ENCODE measurements around the gene CLASP1. TPM values are rescaled to one million over a fixed set of nuclear protein-coding genes. Genes with fewer than 3 reads are reported as not detected.

CLASP1 gene
- total RNA-seq, 2 experiments from 2014 or later = 60.3 to 61.4 TPM

- TF ChIP-seq CTCF (IDR thresholded peaks at IDR 0.05) = no peak
- no peak overlapping the region for H3K4me3 Mint-ChIP-seq
- H3K36me3 Mint-ChIP-seq (ENCODE audit: low read depth) = peaks cover under 1% of the 10 kb centered on the region
- no peak for DNase-seq
- no peak for ATAC-seq
- H3K27me3 Mint-ChIP-seq = no peaks in the 10 kb centered on the region
- ChIA-PET CTCF (no interaction called here), POLR2A (no interaction called here)
- intact Hi-C loops (cut with micrococcal nuclease) = no loop called here
- H3K27ac Mint-ChIP-seq = no peak overlapping the region
- no peaks in the 10 kb centered on the region for H3K9me3 Mint-ChIP-seq
- H3K4me1 Mint-ChIP-seq (ENCODE audit: low read depth) = peaks cover 22% of the 10 kb centered on the region
Measured at GRCh38 chr2:121486191-121486790, 163.0 kb downstream of the CLASP1 start.

- no peaks in the 10 kb centered on the region for H3K27me3 Mint-ChIP-seq
- no peak overlapping the region for H3K4me3 Mint-ChIP-seq
- no peak for TF ChIP-seq CTCF (IDR thresholded peaks at IDR 0.05)
- CTCF ChIA-PET = no interaction called here
- intact Hi-C loops (cut with micrococcal nuclease) = no loop called here
- DNase-seq = no peak
- POLR2A ChIA-PET = interaction anchor here (0.6 kb wide), 1 partner anchor 75 kb away, joined by 4 read pairs; no protein-coding TSS in a partner anchor
- H3K36me3 Mint-ChIP-seq (ENCODE audit: low read depth) = no peaks in the 10 kb centered on the region
- no peak for ATAC-seq
- no peaks in the 10 kb centered on the region for H3K9me3 Mint-ChIP-seq
- H3K4me1 Mint-ChIP-seq (ENCODE audit: low read depth) = peaks cover 13% of the 10 kb centered on the region
- no peak overlapping the region for H3K27ac Mint-ChIP-seq
Measured at GRCh38 chr2:121485039-121485438, 164.2 kb downstream of the CLASP1 start.

- H3K36me3 Mint-ChIP-seq (ENCODE audit: low read depth) = no peaks in the 10 kb centered on the region
- peaks cover 6% of the 10 kb centered on the region for H3K4me1 Mint-ChIP-seq (ENCODE audit: low read depth)
- no peak for ATAC-seq
- intact Hi-C loops (cut with micrococcal nuclease) = no loop called here
- no peaks in the 10 kb centered on the region for H3K27me3 Mint-ChIP-seq
- CTCF ChIA-PET = interaction anchor here (1.2 kb wide), 1 partner anchor 235 kb away, joined by 4 read pairs; no protein-coding TSS in a partner anchor
- no peak overlapping the region for H3K4me3 Mint-ChIP-seq
- no peak overlapping the region for H3K27ac Mint-ChIP-seq
- TF ChIP-seq CTCF (IDR thresholded peaks at IDR 0.05) = no peak
- no peak for DNase-seq
- H3K9me3 Mint-ChIP-seq = no peaks in the 10 kb centered on the region
- POLR2A ChIA-PET = no interaction called here
Measured at GRCh38 chr2:121483846-121484245, 165.4 kb downstream of the CLASP1 start.

GRCh38 chr2:121483021-121483420 lies 166.2 kb downstream of the CLASP1 start:
- intact Hi-C loops (cut with micrococcal nuclease) = no loop called here
- Mint-ChIP-seq H3K9me3 (no peaks in the 10 kb centered on the region), H3K36me3 (ENCODE audit: low read depth) (no peaks in the 10 kb centered on the region), H3K27ac (no peak overlapping the region), H3K27me3 (no peaks in the 10 kb centered on the region), H3K4me1 (ENCODE audit: low read depth) (peaks cover 6% of the 10 kb centered on the region), H3K4me3 (no peak overlapping the region)
- TF ChIP-seq CTCF (IDR thresholded peaks at IDR 0.05) = no peak
- ATAC-seq (no peak), DNase-seq (no peak)
- ChIA-PET POLR2A (no interaction called here), CTCF (interaction anchor here (1.2 kb wide), 1 partner anchor 235 kb away, joined by 4 read pairs; no protein-coding TSS in a partner anchor)

GRCh38 chr2:121480826-121481225 lies 168.4 kb downstream of the CLASP1 start:
- peaks cover 16% of the 10 kb centered on the region for H3K4me1 Mint-ChIP-seq (ENCODE audit: low read depth)
- intact Hi-C loops (cut with micrococcal nuclease) = no loop called here
- no peaks in the 10 kb centered on the region for H3K9me3 Mint-ChIP-seq
- POLR2A ChIA-PET = no interaction called here
- H3K36me3 Mint-ChIP-seq (ENCODE audit: low read depth) = no peaks in the 10 kb centered on the region
- CTCF ChIA-PET = interaction anchor here (1.1 kb wide), 1 partner anchor 78 kb away, joined by 3 read pairs; no protein-coding TSS in a partner anchor
- TF ChIP-seq CTCF (IDR thresholded peaks at IDR 0.05) = no peak
- no peak for DNase-seq
- no peak overlapping the region for H3K27ac Mint-ChIP-seq
- ATAC-seq = no peak
- H3K27me3 Mint-ChIP-seq = no peaks in the 10 kb centered on the region
- H3K4me3 Mint-ChIP-seq = no peak overlapping the region
